Keratinocyte (primary cell): ENCODE data around the gene MXRA8. TPM values are rescaled to one million over a fixed set of nuclear protein-coding genes. Genes with fewer than 3 reads are reported as not detected.

Experiments used
- DNase-seq: peaks from one replicate; pipeline ENCODE4 v3.0.0-alpha.2; 2011; ENCODE audit warnings: low read depth, missing footprints, low spot score
- FAIRE-seq: peaks from 2 replicates; lab custom pipeline; 2011; peaks lifted over from hg19 to GRCh38; lab: Jason Lieb, UNC
- H2AFZ ChIP-seq: 2 replicates; pipeline ENCODE4 v1.6.0; 2012; ENCODE audit warnings: low read length, control low read depth, inconsistent platforms; ENCODE audit not compliant: control insufficient read depth
- H3K27ac ChIP-seq: 2 replicates; pipeline ENCODE4 v1.5.1; 2011; ENCODE audit warnings: low read length; ENCODE audit not compliant: control insufficient read depth, insufficient read depth
- H3K27me3 ChIP-seq: 3 replicates; pipeline ENCODE4 v1.6.0; 2011; ENCODE audit warnings: low read length; ENCODE audit not compliant: control insufficient read depth, insufficient read depth; ENCODE audit errors: extremely low read depth
- H3K36me3 ChIP-seq, 2 experiments: 2 replicates in 1 of 2; 3 replicates in 1 of 2; pipeline ENCODE4 v1.5.1; 2011; ENCODE audit warnings: low read length in 2 of 2, mild to moderate bottlenecking in 1 of 2; ENCODE audit not compliant: control insufficient read depth in 2 of 2, insufficient read depth in 2 of 2; ENCODE audit errors: extremely low read depth in 1 of 2
- H3K4me1 ChIP-seq: 3 replicates; pipeline ENCODE4 v1.5.1; 2011; ENCODE audit warnings: low read length; ENCODE audit not compliant: control insufficient read depth, insufficient read depth; ENCODE audit errors: extremely low read depth
- H3K4me2 ChIP-seq: 3 replicates; pipeline ENCODE4 v1.6.0; 2011; ENCODE audit warnings: low read depth, low read length; ENCODE audit not compliant: control insufficient read depth, insufficient read depth; ENCODE audit errors: extremely low read depth
- H3K4me3 ChIP-seq, 3 experiments: fragments of 200-600 bp in 1 of 3; sonication (generic) in 1 of 3; 2 replicates in 2 of 3; 3 replicates in 1 of 3; pipeline ENCODE4 v1.5.1; 2011 to 2016; ENCODE audit warnings: low read length in 3 of 3, mild to moderate bottlenecking in 3 of 3, control low read depth in 2 of 3, inconsistent platforms in 1 of 3, low read depth in 1 of 3, mixed read lengths in 1 of 3, mixed run types in 1 of 3, moderate library complexity in 1 of 3; ENCODE audit not compliant: control insufficient read depth in 2 of 3, insufficient read depth in 2 of 3; ENCODE audit errors: extremely low read depth in 1 of 3
- H3K79me2 ChIP-seq: 2 replicates; pipeline ENCODE4 v1.6.0; 2012; ENCODE audit warnings: low read length; ENCODE audit not compliant: control insufficient read depth, insufficient read depth
- H3K9ac ChIP-seq: 3 replicates; pipeline ENCODE4 v1.6.0; 2011; ENCODE audit warnings: low read length; ENCODE audit not compliant: control insufficient read depth, insufficient read depth; ENCODE audit errors: extremely low read depth
- H3K9me1 ChIP-seq: 3 replicates; pipeline ENCODE4 v1.6.0; 2011; ENCODE audit warnings: low read length; ENCODE audit not compliant: control insufficient read depth, insufficient read depth; ENCODE audit errors: extremely low read depth
- H3K9me3 ChIP-seq: 2 replicates; pipeline ENCODE4 v1.5.1; 2012; ENCODE audit warnings: low read depth, low read length; ENCODE audit not compliant: control insufficient read depth
- H4K20me1 ChIP-seq: 3 replicates; pipeline ENCODE4 v1.6.0; 2011; ENCODE audit warnings: low read length; ENCODE audit not compliant: control insufficient read depth, insufficient read depth; ENCODE audit errors: extremely low read depth
- EZH2 ChIP-seq: IDR thresholded peaks from one replicate; pipeline ENCODE4 v1.6.1; 2012; ENCODE audit warnings: inconsistent platforms, mild to moderate bottlenecking, low read length, moderate library complexity
- dilution Hi-C: fragments of 300-500 bp; cut with MboI; formaldehyde crosslinking; loops from one replicate; pipeline ENCODE4 v1.7.0; 2020; ENCODE audit warnings: low sequenced_read_pairs; ENCODE audit not compliant: extremely low pct_ligation_motif_present
- polyA plus RNA-seq, 5 experiments: library from polyadenylated mRNA; depleted of rRNA in 3 of 5; stranded (reverse) in 3 of 5; stranded (forward) in 1 of 5; unstranded in 1 of 5; fragments of >200 nt; gene quantifications; 1 replicate in 1 of 5; 2 replicates in 3 of 5; 3 replicates in 1 of 5; pipeline versions ENCODE4 v1.2.1 to v1.2.3, GENCODE V29; 2011 to 2012; ENCODE audit warnings: missing spikeins in 2 of 5, low read depth in 1 of 5, low replicate concordance in 1 of 5
- TF ChIP-seq, protein P1 (sequence below), 3 experiments: IDR thresholded peaks in 1 of 3; conservative IDR thresholded peaks in 1 of 3; optimal IDR thresholded peaks in 1 of 3; 2 replicates in 2 of 3; 3 replicates in 1 of 3; pipeline versions ENCODE3 to v1.5.1; 2011; ENCODE audit warnings: low read length in 3 of 3, mild to moderate bottlenecking in 3 of 3, moderate library complexity in 2 of 3, control low read depth in 1 of 3, inconsistent platforms in 1 of 3; ENCODE audit not compliant: insufficient read depth in 2 of 3; ENCODE audit errors: extremely low read depth in 1 of 3

Gene MXRA8
- polyA plus RNA-seq, 1 donor (not counting 4 experiments of a cell fraction or from before 2014, with no cell fraction given): not detected

- Histone ChIP-seq H3K27me3 (no peaks in the 10 kb centered on the region), H3K79me2 (peaks cover 33% of the 10 kb centered on the region), H3K36me3 (peaks cover 29 to 34% of the 10 kb centered on the region in 2 experiments), H3K4me3 (peak overlapping the region; percentile 70 to 85 (median 82)), H3K9me1 (no peaks in the 10 kb centered on the region), H3K4me2 (peak overlapping the region; percentile 83), H3K27ac (peak overlapping the region; percentile 2), H3K4me1 (peaks cover 36% of the 10 kb centered on the region), H2AFZ (no peak overlapping the region), H3K9ac (peak overlapping the region; percentile 77), H4K20me1 (peaks cover 8% of the 10 kb centered on the region), H3K9me3 (no peaks in the 10 kb centered on the region)
- FAIRE-seq (no peak), DNase-seq (no peak)
- dilution Hi-C loops: no loop called here
- TF ChIP-seq EZH2: no peak
- TF ChIP-seq, protein P1, sequence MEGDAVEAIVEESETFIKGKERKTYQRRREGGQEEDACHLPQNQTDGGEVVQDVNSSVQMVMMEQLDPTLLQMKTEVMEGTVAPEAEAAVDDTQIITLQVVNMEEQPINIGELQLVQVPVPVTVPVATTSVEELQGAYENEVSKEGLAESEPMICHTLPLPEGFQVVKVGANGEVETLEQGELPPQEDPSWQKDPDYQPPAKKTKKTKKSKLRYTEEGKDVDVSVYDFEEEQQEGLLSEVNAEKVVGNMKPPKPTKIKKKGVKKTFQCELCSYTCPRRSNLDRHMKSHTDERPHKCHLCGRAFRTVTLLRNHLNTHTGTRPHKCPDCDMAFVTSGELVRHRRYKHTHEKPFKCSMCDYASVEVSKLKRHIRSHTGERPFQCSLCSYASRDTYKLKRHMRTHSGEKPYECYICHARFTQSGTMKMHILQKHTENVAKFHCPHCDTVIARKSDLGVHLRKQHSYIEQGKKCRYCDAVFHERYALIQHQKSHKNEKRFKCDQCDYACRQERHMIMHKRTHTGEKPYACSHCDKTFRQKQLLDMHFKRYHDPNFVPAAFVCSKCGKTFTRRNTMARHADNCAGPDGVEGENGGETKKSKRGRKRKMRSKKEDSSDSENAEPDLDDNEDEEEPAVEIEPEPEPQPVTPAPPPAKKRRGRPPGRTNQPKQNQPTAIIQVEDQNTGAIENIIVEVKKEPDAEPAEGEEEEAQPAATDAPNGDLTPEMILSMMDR (optimal IDR thresholded peaks at IDR 0.05 in 1 of 3, IDR thresholded peaks at IDR 0.05 in 1 of 3, conservative IDR thresholded peaks at IDR 0.05 in 1 of 3; ENCODE audit: extremely low read depth in 1 of 3, insufficient read depth in 2 of 3, low read length in 3 of 3): no peak
These were observed 48.3 kb downstream of the MXRA8 start for GRCh38 chr1:1310109-1310385.

GRCh38 chr1:1309251-1310108, 48.9 kb downstream of the MXRA8 start:
- H3K36me3 ChIP-seq: peaks cover 25 to 32% of the 10 kb centered on the region in 2 experiments
- H3K9me1 ChIP-seq: no peaks in the 10 kb centered on the region
- peaks cover 33% of the 10 kb centered on the region for H3K79me2 ChIP-seq
- H4K20me1 ChIP-seq: peaks cover 8% of the 10 kb centered on the region
- FAIRE-seq (no peak), DNase-seq (no peak)
- TF ChIP-seq, protein P1 (optimal IDR thresholded peaks at IDR 0.05 in 1 of 3, IDR thresholded peaks at IDR 0.05 in 1 of 3, conservative IDR thresholded peaks at IDR 0.05 in 1 of 3; ENCODE audit: extremely low read depth in 1 of 3, insufficient read depth in 2 of 3, low read length in 3 of 3): no peak
- TF ChIP-seq EZH2: no peak
- H3K27me3 ChIP-seq: no peaks in the 10 kb centered on the region
- H3K27ac ChIP-seq: peak overlapping the region; percentile 63
- H3K4me1 ChIP-seq: peaks cover 42% of the 10 kb centered on the region
- dilution Hi-C loops: no loop called here
- H3K9me3 ChIP-seq: no peaks in the 10 kb centered on the region
- no peak overlapping the region for H2AFZ ChIP-seq
- peak overlapping the region; percentile 77 for H3K9ac ChIP-seq
- H3K4me2 ChIP-seq: peak overlapping the region; percentile 83
- peak overlapping the region; percentile 70 to 85 (median 82) for H3K4me3 ChIP-seq
